ENCODE data around the gene COG4. TPM values are rescaled to one million over a fixed set of nuclear protein-coding genes. Genes with fewer than 3 reads are reported as not detected.

The COG4 gene
- polyA plus RNA-seq, 1 experiment, result 71.7 TPM

GRCh38 chr16:70472786-70473433 is 50.4 kb downstream of the COG4 start:
- TF ChIP-seq CTCF (IDR thresholded peaks at IDR 0.05; ENCODE audit: insufficient read depth, low read depth, low read length), result no peak
- no peak for DNase-seq (ENCODE audit: low read depth)
- peaks cover 5% of the 10 kb centered on the region for H3K36me3 ChIP-seq (ENCODE audit: control insufficient read depth, insufficient read depth, low read length)
- H3K27me3 ChIP-seq (ENCODE audit: control insufficient read depth, insufficient read depth, low read length), result no peaks in the 10 kb centered on the region
- ChIA-PET CTCF (interaction anchor here (0.6 to 1.4 kb wide), 2 partner anchors 17 to 122 kb away, joined by 3 read pairs; no protein-coding TSS in a partner anchor), POLR2A (no interaction called here)
- no peak overlapping the region for H3K4me3 ChIP-seq (ENCODE audit: low read depth, low read length)

DNA sequence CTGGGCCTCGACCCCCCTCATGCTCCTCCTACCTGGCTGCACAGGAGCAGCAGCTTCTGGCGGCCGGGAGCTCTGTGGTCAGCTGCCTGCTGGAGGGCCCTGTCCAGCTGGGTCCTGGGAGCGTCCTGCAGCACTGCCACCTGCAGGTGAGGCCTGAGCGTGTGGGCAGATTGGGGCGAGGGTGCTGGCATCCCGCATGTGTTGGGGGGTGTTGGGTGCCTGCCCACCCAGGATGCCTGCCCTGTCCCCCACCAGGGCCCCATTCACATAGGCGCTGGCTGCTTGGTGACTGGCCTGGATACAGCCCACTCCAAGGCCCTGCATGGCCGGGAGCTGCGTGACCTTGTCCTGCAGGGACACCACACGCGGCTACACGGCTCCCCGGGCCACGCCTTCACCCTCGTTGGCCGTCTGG is 52.4 kb downstream of the COG4 start:
- Histone ChIP-seq H3K4me3 (ENCODE audit: low read depth, low read length) (no peak overlapping the region), H3K27me3 (ENCODE audit: control insufficient read depth, insufficient read depth, low read length) (no peaks in the 10 kb centered on the region), H3K36me3 (ENCODE audit: control insufficient read depth, insufficient read depth, low read length) (peaks cover 5% of the 10 kb centered on the region)
- POLR2A ChIA-PET, result interaction anchor here (0.6 kb wide), 1 partner anchor 88 kb away, joined by 6 read pairs; no protein-coding TSS in a partner anchor
- peak; percentile 53 for TF ChIP-seq CTCF (IDR thresholded peaks at IDR 0.05; ENCODE audit: insufficient read depth, low read depth, low read length)
- no peak for DNase-seq (ENCODE audit: low read depth)
- CTCF ChIA-PET, result interaction anchor here (0.7 to 1.5 kb wide), 10 partner anchors 10 to 111 kb away, joined by 3 to 8 read pairs (median 3); partner anchors contain the start of gene FCSK

GRCh38 chr16:70470141-70470926 is 53.0 kb downstream of the COG4 start:
- DNase-seq (ENCODE audit: low read depth), result no peak
- peaks cover 4% of the 10 kb centered on the region for H3K36me3 ChIP-seq (ENCODE audit: control insufficient read depth, insufficient read depth, low read length)
- H3K4me3 ChIP-seq (ENCODE audit: low read depth, low read length), result no peak overlapping the region
- H3K27me3 ChIP-seq (ENCODE audit: control insufficient read depth, insufficient read depth, low read length), result no peaks in the 10 kb centered on the region
- no peak for TF ChIP-seq CTCF (IDR thresholded peaks at IDR 0.05; ENCODE audit: insufficient read depth, low read depth, low read length)
- POLR2A ChIA-PET, result no interaction called here
- CTCF ChIA-PET, result interaction anchor here (0.8 to 1.5 kb wide), 8 partner anchors 10 to 110 kb away, joined by 3 to 8 read pairs (median 4); partner anchors contain the start of gene FCSK

DNA sequence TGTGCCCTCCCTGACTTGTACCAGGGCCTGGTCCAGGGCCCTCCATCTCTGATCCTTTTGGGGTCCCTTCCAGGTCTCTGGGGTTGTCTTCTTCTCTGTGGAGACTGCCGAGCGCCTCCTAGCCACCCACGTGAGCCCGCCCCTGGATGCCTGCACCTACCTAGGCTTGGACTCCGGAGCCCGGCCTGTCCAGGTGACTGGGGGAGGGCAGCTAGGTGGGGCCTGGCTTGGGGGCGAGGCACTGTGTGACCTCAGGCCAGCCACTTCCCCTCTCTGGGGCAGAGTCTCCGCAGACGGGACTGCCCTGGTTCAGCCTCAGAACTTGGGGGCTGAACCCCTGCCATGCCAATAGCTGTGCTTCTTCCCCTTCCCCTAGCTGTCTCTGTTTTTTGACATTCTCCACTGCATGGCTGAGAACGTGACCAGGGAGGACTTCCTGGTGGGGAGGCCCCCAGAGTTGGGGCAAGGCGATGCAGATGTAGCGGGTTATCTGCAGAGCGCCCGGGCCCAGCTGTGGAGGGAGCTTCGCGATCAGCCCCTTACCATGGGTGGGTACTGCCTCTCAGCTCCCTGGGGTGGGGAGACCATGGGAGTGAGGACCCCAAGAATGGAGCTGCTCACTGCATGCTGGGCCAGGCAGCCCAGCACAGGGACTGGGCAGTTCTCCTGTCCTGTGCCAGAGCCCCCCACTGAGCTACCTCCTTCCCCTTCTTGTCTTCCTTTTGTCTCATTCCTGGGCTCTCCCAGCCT is 54.4 kb downstream of the COG4 start:
- H3K4me3 ChIP-seq (ENCODE audit: low read depth, low read length), result no peak overlapping the region
- peaks cover 5% of the 10 kb centered on the region for H3K36me3 ChIP-seq (ENCODE audit: control insufficient read depth, insufficient read depth, low read length)
- POLR2A ChIA-PET, result no interaction called here
- CTCF ChIA-PET, result no interaction called here
- DNase-seq (ENCODE audit: low read depth), result no peak
- no peaks in the 10 kb centered on the region for H3K27me3 ChIP-seq (ENCODE audit: control insufficient read depth, insufficient read depth, low read length)
- no peak for TF ChIP-seq CTCF (IDR thresholded peaks at IDR 0.05; ENCODE audit: insufficient read depth, low read depth, low read length)

- POLR2A ChIA-PET, result no interaction called here
- no peak for DNase-seq (ENCODE audit: low read depth)
- Histone ChIP-seq H3K27me3 (ENCODE audit: control insufficient read depth, insufficient read depth, low read length) (no peaks in the 10 kb centered on the region), H3K36me3 (ENCODE audit: control insufficient read depth, insufficient read depth, low read length) (peaks cover 4% of the 10 kb centered on the region), H3K4me3 (ENCODE audit: low read depth, low read length) (no peak overlapping the region)
- CTCF ChIA-PET, result no interaction called here
- TF ChIP-seq CTCF (IDR thresholded peaks at IDR 0.05; ENCODE audit: insufficient read depth, low read depth, low read length), result no peak
Measured at GRCh38 chr16:70467608-70468007, 55.7 kb downstream of the COG4 start.
